Muscle layer of duodenum (tissue), 2 donors: Measurements from ENCODE around the gene DCST2.
A peak's percentile ranks its signal among the peaks of the same experiment; 100 is the strongest.
"Not testable (repeated sequence)": the region's sequence is repeated elsewhere in the genome, so short reads cannot be mapped to it uniquely, and the experiment has no call there.

Experiments
- H3K27ac ChIP-seq: one replicate; pipeline ENCODE4 v1.7.0; 2013; ENCODE audit warnings: mild to moderate bottlenecking, low read length
- H3K27me3 ChIP-seq: one replicate; pipeline ENCODE4 v1.7.0; 2013; ENCODE audit warnings: low read depth, mild to moderate bottlenecking, control low read depth, low read length
- H3K36me3 ChIP-seq, 2 donors: one replicate each; pipeline ENCODE4 v1.7.0; 2013; ENCODE audit warnings: low read length in 2 of 2, control low read depth in 1 of 2, mild to moderate bottlenecking in 1 of 2; ENCODE audit not compliant: insufficient read depth in 2 of 2, control insufficient read depth in 1 of 2
- H3K4me1 ChIP-seq, 2 donors: one replicate each; pipeline ENCODE4 v1.7.0; 2013; ENCODE audit warnings: low read length in 2 of 2, mild to moderate bottlenecking in 2 of 2, control low read depth in 1 of 2, moderate library complexity in 1 of 2; ENCODE audit not compliant: insufficient read depth in 2 of 2, control insufficient read depth in 1 of 2
- H3K4me3 ChIP-seq, 2 donors: one replicate each; pipeline ENCODE4 v1.7.0; 2013; ENCODE audit warnings: low read length in 2 of 2, low read depth in 1 of 2, mild to moderate bottlenecking in 1 of 2
- H3K9me3 ChIP-seq, 2 donors: one replicate each; pipeline ENCODE4 v1.7.0; 2013; ENCODE audit warnings: low read length in 2 of 2, control low read depth in 1 of 2, mild to moderate bottlenecking in 1 of 2; ENCODE audit not compliant: control insufficient read depth in 1 of 2
- donor health status: healthy.

The DCST2 gene

DNA sequence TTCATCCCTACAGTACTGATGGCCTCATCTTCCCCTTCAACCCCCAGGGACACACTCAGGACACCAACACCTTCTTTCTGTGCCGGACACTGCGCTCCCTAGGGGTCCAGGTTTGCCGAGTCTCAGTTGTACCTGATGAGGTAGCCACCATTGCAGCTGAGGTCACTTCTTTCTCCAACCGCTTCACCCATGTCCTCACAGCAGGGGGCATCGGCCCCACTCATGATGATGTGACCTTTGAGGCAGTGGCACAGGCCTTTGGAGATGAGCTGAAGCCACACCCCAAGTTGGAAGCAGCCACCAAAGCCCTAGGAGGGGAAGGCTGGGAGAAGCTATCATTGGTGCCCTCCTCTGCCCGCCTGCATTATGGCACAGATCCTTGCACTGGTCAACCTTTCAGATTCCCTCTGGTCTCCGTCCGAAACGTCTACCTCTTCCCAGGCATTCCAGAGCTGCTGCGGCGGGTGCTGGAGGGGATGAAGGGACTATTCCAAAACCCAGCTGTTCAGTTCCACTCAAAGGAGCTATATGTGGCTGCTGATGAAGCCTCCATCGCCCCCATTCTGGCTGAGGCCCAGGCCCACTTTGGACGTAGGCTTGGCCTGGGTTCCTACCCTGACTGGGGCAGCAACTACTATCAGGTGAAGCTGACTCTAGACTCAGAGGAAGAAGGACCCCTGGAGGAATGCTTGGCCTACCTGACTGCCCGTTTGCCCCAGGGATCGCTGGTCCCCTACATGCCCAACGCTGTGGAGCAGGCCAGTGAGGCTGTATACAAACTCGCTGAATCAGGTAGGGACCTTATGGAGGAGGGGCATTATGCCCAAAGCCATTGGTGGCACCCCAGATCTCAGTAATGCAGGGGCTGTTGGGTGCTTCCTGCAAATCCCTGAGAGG lies 45.3 kb downstream of the DCST2 start:
- H3K4me1 ChIP-seq: peaks cover 6% of the 10 kb centered on the region in 2 donors
- H3K27me3 ChIP-seq: no peaks in the 10 kb centered on the region
- H3K9me3 ChIP-seq: no peaks in the 10 kb centered on the region
- H3K27ac ChIP-seq: no peak overlapping the region
- H3K4me3 ChIP-seq: no peak overlapping the region
- peaks cover 19 to 29% of the 10 kb centered on the region in 2 donors for H3K36me3 ChIP-seq

DNA sequence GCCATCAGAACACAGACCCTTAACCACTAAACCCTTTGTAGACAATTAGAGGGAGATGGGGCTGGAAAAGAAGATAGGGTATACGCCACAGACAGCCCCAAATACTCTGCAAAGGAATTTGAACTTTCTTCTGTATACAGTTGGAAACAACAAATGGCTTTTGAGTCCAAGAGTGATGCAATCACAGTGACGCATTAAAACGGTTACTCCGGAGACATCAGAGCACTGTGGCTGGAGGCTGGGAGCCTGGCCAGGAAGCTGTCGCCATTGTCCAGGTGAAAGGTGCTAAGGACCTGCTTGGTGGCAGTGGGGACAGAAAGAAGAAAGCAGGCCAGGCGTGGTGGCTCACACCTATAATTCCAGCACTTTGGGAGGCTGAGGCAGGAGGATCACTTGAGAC lies 46.3 kb downstream of the DCST2 start:
- peaks cover 10 to 12% of the 10 kb centered on the region in 2 donors for H3K4me1 ChIP-seq
- no peak overlapping the region for H3K27ac ChIP-seq
- peaks cover 19 to 25% of the 10 kb centered on the region in 2 donors for H3K36me3 ChIP-seq

DNA sequence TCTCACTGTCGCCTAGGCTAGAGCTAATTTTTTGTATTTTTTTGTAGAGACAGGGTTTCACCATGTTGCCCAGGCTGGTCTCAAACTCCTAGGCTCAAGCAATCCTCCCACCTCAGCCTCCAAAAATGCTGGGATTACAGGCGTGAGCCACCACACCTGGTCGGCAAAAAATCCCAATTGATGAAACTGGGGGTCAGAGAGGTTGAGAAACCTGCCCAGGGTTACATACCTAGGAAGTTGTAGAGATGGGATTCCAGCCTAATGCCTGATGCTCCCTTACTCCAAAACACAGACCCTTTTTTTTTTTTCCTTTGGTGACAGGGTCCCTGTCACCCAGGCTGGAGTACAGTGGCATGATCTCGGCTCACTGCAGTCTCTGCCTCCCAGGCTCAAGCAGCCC lies 46.8 kb downstream of the DCST2 start:
- not testable (repeated sequence) for H3K27me3 ChIP-seq, H3K9me3 ChIP-seq, H3K27ac ChIP-seq, H3K4me3 ChIP-seq
- Histone ChIP-seq H3K4me1 (peaks cover 10 to 15% of the 10 kb centered on the region in 2 donors), H3K36me3 (peaks cover 19 to 25% of the 10 kb centered on the region in 2 donors)

More for the DNA sequence above, 46.3 kb downstream of the DCST2 start:
- H3K27me3 ChIP-seq: no peaks in the 10 kb centered on the region
- H3K9me3 ChIP-seq: no peaks in the 10 kb centered on the region
- no peak overlapping the region for H3K4me3 ChIP-seq

- no peaks in the 10 kb centered on the region for H3K9me3 ChIP-seq
- H3K27me3 ChIP-seq: no peaks in the 10 kb centered on the region
- peaks cover 10 to 15% of the 10 kb centered on the region in 2 donors for H3K4me1 ChIP-seq
- peaks cover 16% of the 10 kb centered on the region in 2 donors for H3K36me3 ChIP-seq
- peak overlapping the region; percentile 72 to 100 for H3K4me3 ChIP-seq
- H3K27ac ChIP-seq: peak overlapping the region; percentile 94
These were observed 49.7 kb downstream of the DCST2 start for GRCh38 chr1:154983776-154984466.

- H3K9me3 ChIP-seq: no peaks in the 10 kb centered on the region
- peaks cover 10 to 15% of the 10 kb centered on the region in 2 donors for H3K4me1 ChIP-seq
- H3K27me3 ChIP-seq: no peaks in the 10 kb centered on the region
- peaks cover 7 to 11% of the 10 kb centered on the region in 2 donors for H3K36me3 ChIP-seq
- peak within 1 kb of the TSS; percentile 72 to 100 for H3K4me3 ChIP-seq
- peak within 1 kb of the TSS; percentile 94 for H3K27ac ChIP-seq
These were observed 50.5 kb downstream of the DCST2 start, which contains the start of gene FLAD1 for GRCh38 chr1:154982897-154983648. FLAD1 (plus strand) TSS chr1:154983344; CDS start chr1:154983695, 351 bp downstream.

- Histone ChIP-seq H3K27me3 (no peaks in the 10 kb centered on the region), H3K4me3 (peak overlapping the region; percentile 72 to 100), H3K27ac (peak overlapping the region; percentile 28), H3K36me3 (peaks cover 0 to 5% of the 10 kb centered on the region in 2 donors), H3K9me3 (no peaks in the 10 kb centered on the region), H3K4me1 (peaks cover 10 to 15% of the 10 kb centered on the region in 2 donors)
These were observed 51.2 kb downstream of the DCST2 start for GRCh38 chr1:154982341-154982740.

DNA sequence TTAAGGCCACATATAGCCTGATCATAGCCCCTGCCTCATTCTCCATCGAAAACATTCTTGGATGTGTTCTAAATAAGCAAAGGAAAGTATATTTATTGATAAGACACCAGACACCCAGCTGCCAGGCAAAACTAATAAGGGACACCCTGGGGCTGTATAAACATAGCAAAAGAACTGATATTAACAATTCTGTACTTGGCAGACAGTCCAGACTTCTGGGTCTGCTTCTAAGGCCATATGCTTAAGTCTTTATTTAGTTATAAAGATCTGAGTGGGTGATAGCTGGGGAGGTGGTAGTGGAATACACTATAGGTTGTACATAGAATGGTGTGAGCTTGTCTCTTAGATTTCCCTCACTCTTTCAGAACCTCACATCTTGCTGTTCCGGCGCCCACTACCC lies 55.2 kb downstream of the DCST2 start:
- H3K4me3 ChIP-seq: no peak overlapping the region
- H3K27ac ChIP-seq: no peak overlapping the region
- peaks cover 11 to 17% of the 10 kb centered on the region in 2 donors for H3K4me1 ChIP-seq
- peaks cover 4 to 7% of the 10 kb centered on the region in 2 donors for H3K36me3 ChIP-seq
- no peaks in the 10 kb centered on the region for H3K9me3 ChIP-seq
- no peaks in the 10 kb centered on the region for H3K27me3 ChIP-seq

DNA sequence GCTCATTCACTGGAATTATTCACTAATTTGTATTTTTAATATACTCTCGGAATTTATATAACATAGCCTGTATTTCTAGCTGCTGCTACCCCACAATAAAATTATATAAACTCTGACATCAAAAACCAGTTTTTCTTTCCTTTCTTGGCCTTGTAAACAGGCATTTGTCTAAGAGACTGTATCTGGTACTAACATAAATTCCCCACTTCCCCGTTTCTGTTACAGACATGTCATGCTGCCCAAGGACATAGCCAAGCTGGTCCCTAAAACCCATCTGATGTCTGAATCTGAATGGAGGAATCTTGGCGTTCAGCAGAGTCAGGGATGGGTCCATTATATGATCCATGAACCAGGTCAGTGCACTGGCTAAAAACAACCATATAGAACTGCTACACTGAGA lies 55.8 kb downstream of the DCST2 start:
- H3K36me3 ChIP-seq, H3K27ac ChIP-seq, H3K27me3 ChIP-seq, H3K4me3 ChIP-seq, H3K9me3 ChIP-seq: not testable (repeated sequence)
- peaks cover 11 to 21% of the 10 kb centered on the region in 2 donors for H3K4me1 ChIP-seq

DNA sequence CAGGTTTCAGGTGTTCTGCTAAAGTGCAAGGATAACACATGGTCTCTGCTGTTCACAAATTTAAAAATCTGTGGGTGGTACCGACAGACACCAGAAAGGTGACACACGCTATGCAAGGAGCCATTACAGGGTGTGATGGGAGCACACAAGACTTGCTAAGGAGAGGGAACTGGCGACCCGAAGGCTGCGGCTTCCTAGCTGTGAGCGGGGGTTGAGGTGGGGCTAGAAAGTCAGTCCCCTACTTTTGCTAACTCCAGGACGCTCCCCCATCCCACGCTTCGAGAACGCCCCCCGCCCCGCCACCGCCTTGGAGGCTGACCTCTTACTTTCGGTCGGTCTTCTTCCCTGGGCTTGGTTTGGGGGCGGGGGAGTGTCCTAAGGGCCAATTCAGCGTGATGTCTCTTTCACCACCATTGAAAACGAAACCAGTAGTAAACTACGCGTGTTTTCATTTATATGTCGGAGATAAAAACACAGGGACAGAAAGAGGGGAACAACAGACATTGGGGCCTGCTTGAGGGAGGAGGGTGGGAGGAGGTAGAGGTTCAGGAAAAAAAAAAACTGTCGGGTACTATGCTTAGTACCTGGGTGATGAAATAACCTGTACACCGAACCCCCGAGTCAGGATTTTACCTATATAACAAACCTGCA lies 58.0 kb downstream of the DCST2 start:
- H3K27me3 ChIP-seq: no peaks in the 10 kb centered on the region
- H3K9me3 ChIP-seq: no peaks in the 10 kb centered on the region
- H3K27ac ChIP-seq: peak overlapping the region; percentile 95
- H3K4me3 ChIP-seq: peak overlapping the region; percentile 83 to 85
- peaks cover 4 to 11% of the 10 kb centered on the region in 2 donors for H3K36me3 ChIP-seq
- peaks cover 23 to 28% of the 10 kb centered on the region in 2 donors for H3K4me1 ChIP-seq

GRCh38 chr1:154974808-154975408 lies 58.7 kb downstream of the DCST2 start:
- H3K36me3 ChIP-seq: peaks cover 4 to 11% of the 10 kb centered on the region in 2 donors
- peaks cover 23 to 33% of the 10 kb centered on the region in 2 donors for H3K4me1 ChIP-seq

More at GRCh38 chr1:154974808-154975408, 58.7 kb downstream of the DCST2 start:
- Histone ChIP-seq H3K9me3 (no peaks in the 10 kb centered on the region), H3K4me3 (peak overlapping the region; percentile 83 to 85), H3K27ac (peak overlapping the region; percentile 95), H3K27me3 (no peaks in the 10 kb centered on the region)
